ENCODE data around the gene MORC1.

DNA sequence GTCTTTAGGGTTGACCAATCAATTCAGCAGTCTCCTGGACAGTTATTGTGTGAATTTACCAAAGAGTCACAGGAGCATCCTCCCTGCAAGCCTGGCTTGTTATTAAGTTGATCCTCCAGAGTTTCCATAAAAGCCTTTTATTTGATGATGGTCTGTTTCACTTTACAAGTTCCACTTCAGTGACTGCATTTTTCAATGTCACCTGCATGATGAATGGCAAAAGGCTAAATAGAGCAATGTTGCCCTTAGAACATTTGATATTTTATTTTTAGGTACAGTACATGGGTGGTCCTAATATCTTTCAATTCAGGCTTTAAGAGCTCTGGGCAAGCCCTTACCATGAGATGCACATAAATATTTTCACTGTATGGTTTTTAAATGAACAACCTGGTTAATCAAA lies 186.9 kb downstream of the MORC1 start:
- TF ChIP-seq POLR2A (IDR thresholded peaks at IDR 0.05) (no peak), CTCF (IDR thresholded peaks at IDR 0.05) (no peak)

All from testis (tissue), 2 donors.